GM23338 (cell line): ENCODE results near the gene RAD51B. TPM values are rescaled to one million over a fixed set of nuclear protein-coding genes. Genes with fewer than 3 reads are reported as not detected.

Experiments
- ATAC-seq: fragments of 200-7000 bp; cut with Tn5 transposase; 3 replicates; pipeline ENCODE4 v1.9.1; 2020
- DNase-seq: peaks from one replicate; pipeline ENCODE4 v3.0.0-alpha.2; 2015; ENCODE audit warnings: low spot score
- H2AFZ ChIP-seq: fragments of 200-600 bp; sonication (generic); 2 replicates; pipeline ENCODE4 v1.8.0; 2016; ENCODE audit warnings: antibody characterized with exemption, mild to moderate bottlenecking, moderate library complexity
- H3F3A ChIP-seq: fragments of 200-600 bp; sonication (generic); replicated peaks from 2 replicates; pipeline ENCODE4 v1.8.0; 2017; ENCODE audit warnings: antibody characterized with exemption, mixed run types, low read depth
- H3K27ac ChIP-seq: fragments of 200-600 bp; sonication (generic); 2 replicates; pipeline ENCODE4 v1.6.1; 2016; ENCODE audit warnings: low read depth
- H3K27me3 ChIP-seq: fragments of 200-600 bp; sonication (generic); 2 replicates; pipeline ENCODE4 v1.8.0; 2016; ENCODE audit warnings: mild to moderate bottlenecking, mixed run types, moderate library complexity; ENCODE audit not compliant: insufficient read depth
- H3K36me3 ChIP-seq: fragments of 200-600 bp; sonication (generic); 2 replicates; pipeline ENCODE4 v1.8.0; 2016; ENCODE audit warnings: mild to moderate bottlenecking; ENCODE audit not compliant: insufficient read depth
- H3K4me1 ChIP-seq: fragments of 200-600 bp; sonication (generic); 2 replicates; pipeline ENCODE4 v1.8.0; 2016; ENCODE audit warnings: mild to moderate bottlenecking, moderate library complexity; ENCODE audit not compliant: insufficient read depth
- H3K4me2 ChIP-seq: fragments of 200-600 bp; sonication (generic); 2 replicates; pipeline ENCODE4 v1.7.1; 2017; ENCODE audit warnings: mixed run types
- H3K4me3 ChIP-seq: fragments of 200-600 bp; sonication (generic); 2 replicates; pipeline ENCODE4 v1.6.1; 2016; ENCODE audit warnings: mixed run types
- H3K79me2 ChIP-seq: fragments of 200-600 bp; sonication (generic); replicated peaks from 2 replicates; pipeline ENCODE4 v1.8.0; 2017; ENCODE audit warnings: mild to moderate bottlenecking; ENCODE audit not compliant: insufficient read depth
- H3K9me2 ChIP-seq: fragments of 200-600 bp; sonication (generic); 2 replicates; pipeline ENCODE4 v1.8.0; 2017; ENCODE audit not compliant: insufficient read depth
- H4K20me1 ChIP-seq: fragments of 200-600 bp; sonication (generic); replicated peaks from 2 replicates; pipeline ENCODE4 v1.8.0; 2017; ENCODE audit warnings: mild to moderate bottlenecking; ENCODE audit not compliant: insufficient read depth
- H3K27ac Mint-ChIP-seq: 2 replicates; pipeline ENCODE4 v1.8.0; 2020; ENCODE audit warnings: inconsistent platforms, mild to moderate bottlenecking, moderate library complexity, mixed read lengths
- H3K27me3 Mint-ChIP-seq: 3 replicates; pipeline ENCODE4 v1.8.0; 2022; ENCODE audit warnings: low read depth, mild to moderate bottlenecking, moderate library complexity, mixed read lengths, inconsistent platforms; ENCODE audit not compliant: insufficient read depth, poor library complexity
- H3K36me3 Mint-ChIP-seq: 3 replicates; pipeline ENCODE4 v1.8.0; 2021; ENCODE audit warnings: low read depth, mild to moderate bottlenecking, inconsistent platforms, moderate library complexity, mixed read lengths
- H3K4me1 Mint-ChIP-seq: 3 replicates; pipeline ENCODE4 v1.8.0; 2020; ENCODE audit warnings: mild to moderate bottlenecking, inconsistent platforms, mixed read lengths
- H3K4me3 Mint-ChIP-seq: 3 replicates; pipeline ENCODE4 v1.8.0; 2021; ENCODE audit warnings: moderate library complexity, mild to moderate bottlenecking, inconsistent platforms, mixed read lengths
- H3K9me3 Mint-ChIP-seq: 3 replicates; pipeline ENCODE4 v1.8.0; 2020; ENCODE audit warnings: moderate library complexity, mild to moderate bottlenecking, inconsistent platforms, mixed read lengths
- CREB1 ChIP-seq: fragments of 250-450 bp; sonication (Bioruptor Pico); IDR thresholded peaks from 2 replicates; pipeline ENCODE4 v1.5.0; 2020; ENCODE audit warnings: low read depth, mild to moderate bottlenecking, moderate library complexity
- EZH2 ChIP-seq: fragments of 200-600 bp; sonication (generic); IDR thresholded peaks from one replicate; pipeline ENCODE4 v1.8.0; 2017; ENCODE audit warnings: antibody characterized with exemption, mild to moderate bottlenecking, low read depth; ENCODE audit not compliant: unreplicated experiment
- EZH2phosphoT487 ChIP-seq: fragments of 200-600 bp; sonication (generic); IDR thresholded peaks from one replicate; pipeline ENCODE4 v1.8.1; 2018; ENCODE audit warnings: antibody characterized with exemption; ENCODE audit not compliant: unreplicated experiment
- JUNB ChIP-seq: IDR thresholded peaks from one replicate; pipeline ENCODE4 v1.6.1; 2016; ENCODE audit warnings: antibody characterized with exemption; ENCODE audit not compliant: unreplicated experiment
- NANOG ChIP-seq: IDR thresholded peaks from 2 replicates; pipeline ENCODE4 v1.6.1; 2016; ENCODE audit warnings: antibody characterized with exemption, borderline replicate concordance
- POLR2AphosphoS5 ChIP-seq: IDR thresholded peaks from 2 replicates; pipeline ENCODE4 v1.6.1; 2016; ENCODE audit warnings: antibody characterized with exemption, low read depth
- STAT1 ChIP-seq: IDR thresholded peaks from one replicate; pipeline ENCODE4 v1.6.1; 2016; ENCODE audit warnings: antibody characterized with exemption; ENCODE audit not compliant: unreplicated experiment
- ZNF114 ChIP-seq: fragments of 250-450 bp; sonication (Bioruptor Pico); IDR thresholded peaks from 2 replicates; pipeline ENCODE4 v1.5.0; 2020; ENCODE audit warnings: mild to moderate bottlenecking, moderate library complexity
- ZNF331 ChIP-seq: fragments of 250-450 bp; sonication (Bioruptor Pico); IDR thresholded peaks from 2 replicates; pipeline ENCODE4 v1.5.0; 2020; ENCODE audit warnings: low read depth, mild to moderate bottlenecking, moderate library complexity
- polyA plus RNA-seq: library from polyadenylated mRNA; unstranded; fragments of >200 nt; fragmentation: Nextera tagmentation; extraction: Ambion mirVana; gene quantifications from 2 replicates; pipeline ENCODE4 v1.2.1, GENCODE V29; 2016
- total RNA-seq: library from RNA; depleted of rRNA; stranded (reverse); fragments of >200 nt; shearing (Covaris generic); gene quantifications from 2 replicates; pipeline ENCODE4 v1.2.3, GENCODE V29; 2014
- TF ChIP-seq, protein P1 (sequence below), 2 experiments: fragments of 200-600 bp in 1 of 2; sonication (generic) in 1 of 2; conservative IDR thresholded peaks; 2 replicates each; pipeline versions ENCODE4 v1.5.1 to v1.6.1; 2016 to 2017; ENCODE audit warnings: antibody characterized with exemption in 2 of 2, low read depth in 2 of 2, mild to moderate bottlenecking in 2 of 2, moderate library complexity in 1 of 2
- TF ChIP-seq, protein P2 (sequence below): IDR thresholded peaks from one replicate; pipeline ENCODE4 v1.6.1; 2018; ENCODE audit warnings: antibody characterized with exemption; ENCODE audit not compliant: unreplicated experiment
- TF ChIP-seq, protein P3 (sequence below): fragments of 250-450 bp; sonication (Bioruptor Pico); IDR thresholded peaks from 2 replicates; pipeline ENCODE4 v1.5.0; 2020; ENCODE audit warnings: mild to moderate bottlenecking, moderate library complexity
- TF ChIP-seq, protein P4 (sequence below): IDR thresholded peaks from 2 replicates; pipeline ENCODE4 v1.6.1; 2016; ENCODE audit warnings: antibody characterized with exemption

The RAD51B gene
- total and polyA plus RNA-seq, 2 experiments from 2014 or later: 15.7 to 29.1 TPM

DNA sequence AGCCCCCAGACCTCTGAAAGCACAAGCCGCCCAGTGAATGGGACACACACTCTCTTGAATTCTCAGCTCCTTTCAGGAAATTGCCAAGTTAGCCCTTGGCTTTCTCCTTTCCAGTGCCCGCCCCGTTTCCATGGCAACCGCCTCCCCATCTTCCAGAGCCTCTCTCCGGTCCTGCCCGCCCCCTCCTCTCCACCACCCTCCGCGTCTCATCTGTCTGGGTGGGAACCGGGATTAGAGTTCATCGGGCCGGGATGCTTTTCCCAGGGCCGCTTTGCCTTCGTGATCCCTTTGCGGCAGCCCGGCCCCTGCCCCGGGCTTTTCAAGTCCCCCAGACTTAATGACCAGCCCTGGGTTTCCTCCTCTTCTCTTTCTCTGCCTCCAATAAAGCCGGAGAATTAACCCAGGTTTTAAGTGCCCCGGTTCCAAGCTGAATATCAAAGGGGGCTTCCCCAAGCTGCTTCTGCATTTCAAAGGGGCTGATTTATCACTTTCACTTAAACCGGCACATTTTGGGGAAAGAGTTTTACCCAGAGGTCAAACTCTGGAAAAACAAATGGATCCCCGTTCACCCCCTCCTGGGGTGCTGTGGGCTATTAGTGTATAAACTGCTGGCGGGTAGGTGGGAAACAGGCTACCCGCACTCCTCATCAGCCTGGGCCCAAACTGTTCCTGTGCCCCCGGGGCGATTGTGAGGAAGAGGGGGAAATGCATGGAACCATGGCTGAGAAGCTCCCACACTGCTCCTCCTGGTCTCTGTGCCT, 871.6 kb downstream of the RAD51B start:
- H3K79me2 ChIP-seq: no peaks in the 10 kb centered on the region
- no peak overlapping the region for H3K4me2 ChIP-seq
- no peak overlapping the region for H3K27ac ChIP-seq
- H3K9me2 ChIP-seq: 0 out of 2 replicates have a peak, but pooled peaks cover 5% of the 10 kb centered on the region
- no peak overlapping the region for H2AFZ ChIP-seq
- H3K36me3 ChIP-seq: no peaks in the 10 kb centered on the region
- H3K27me3 ChIP-seq: no peaks in the 10 kb centered on the region
- Mint-ChIP-seq H3K27me3 (peaks cover 31% of the 10 kb centered on the region), H3K4me3 (no peak overlapping the region), H3K4me1 (peaks cover 39% of the 10 kb centered on the region), H3K9me3 (peaks cover 5% of the 10 kb centered on the region; the same call in 2 of the 3 replicates), H3K36me3 (peaks cover 6% of the 10 kb centered on the region; the same call in 2 of the 3 replicates), H3K27ac (no peak overlapping the region)
- no peaks in the 10 kb centered on the region for H3F3A ChIP-seq
- DNase-seq: peak; percentile 61
- TF ChIP-seq EZH2phosphoT487 (no peak), ZNF114 (CRISPR knock-in tag) (no peak), JUNB (no peak), STAT1 (no peak), NANOG (no peak), CREB1 (CRISPR knock-in tag) (no peak), ZNF331 (no peak), EZH2 (no peak), POLR2AphosphoS5 (no peak)
- TF ChIP-seq, protein P1, sequence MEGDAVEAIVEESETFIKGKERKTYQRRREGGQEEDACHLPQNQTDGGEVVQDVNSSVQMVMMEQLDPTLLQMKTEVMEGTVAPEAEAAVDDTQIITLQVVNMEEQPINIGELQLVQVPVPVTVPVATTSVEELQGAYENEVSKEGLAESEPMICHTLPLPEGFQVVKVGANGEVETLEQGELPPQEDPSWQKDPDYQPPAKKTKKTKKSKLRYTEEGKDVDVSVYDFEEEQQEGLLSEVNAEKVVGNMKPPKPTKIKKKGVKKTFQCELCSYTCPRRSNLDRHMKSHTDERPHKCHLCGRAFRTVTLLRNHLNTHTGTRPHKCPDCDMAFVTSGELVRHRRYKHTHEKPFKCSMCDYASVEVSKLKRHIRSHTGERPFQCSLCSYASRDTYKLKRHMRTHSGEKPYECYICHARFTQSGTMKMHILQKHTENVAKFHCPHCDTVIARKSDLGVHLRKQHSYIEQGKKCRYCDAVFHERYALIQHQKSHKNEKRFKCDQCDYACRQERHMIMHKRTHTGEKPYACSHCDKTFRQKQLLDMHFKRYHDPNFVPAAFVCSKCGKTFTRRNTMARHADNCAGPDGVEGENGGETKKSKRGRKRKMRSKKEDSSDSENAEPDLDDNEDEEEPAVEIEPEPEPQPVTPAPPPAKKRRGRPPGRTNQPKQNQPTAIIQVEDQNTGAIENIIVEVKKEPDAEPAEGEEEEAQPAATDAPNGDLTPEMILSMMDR (conservative IDR thresholded peaks at IDR 0.05; ENCODE audit: low read depth in 2 of 2): no peak
- TF ChIP-seq, protein P2, sequence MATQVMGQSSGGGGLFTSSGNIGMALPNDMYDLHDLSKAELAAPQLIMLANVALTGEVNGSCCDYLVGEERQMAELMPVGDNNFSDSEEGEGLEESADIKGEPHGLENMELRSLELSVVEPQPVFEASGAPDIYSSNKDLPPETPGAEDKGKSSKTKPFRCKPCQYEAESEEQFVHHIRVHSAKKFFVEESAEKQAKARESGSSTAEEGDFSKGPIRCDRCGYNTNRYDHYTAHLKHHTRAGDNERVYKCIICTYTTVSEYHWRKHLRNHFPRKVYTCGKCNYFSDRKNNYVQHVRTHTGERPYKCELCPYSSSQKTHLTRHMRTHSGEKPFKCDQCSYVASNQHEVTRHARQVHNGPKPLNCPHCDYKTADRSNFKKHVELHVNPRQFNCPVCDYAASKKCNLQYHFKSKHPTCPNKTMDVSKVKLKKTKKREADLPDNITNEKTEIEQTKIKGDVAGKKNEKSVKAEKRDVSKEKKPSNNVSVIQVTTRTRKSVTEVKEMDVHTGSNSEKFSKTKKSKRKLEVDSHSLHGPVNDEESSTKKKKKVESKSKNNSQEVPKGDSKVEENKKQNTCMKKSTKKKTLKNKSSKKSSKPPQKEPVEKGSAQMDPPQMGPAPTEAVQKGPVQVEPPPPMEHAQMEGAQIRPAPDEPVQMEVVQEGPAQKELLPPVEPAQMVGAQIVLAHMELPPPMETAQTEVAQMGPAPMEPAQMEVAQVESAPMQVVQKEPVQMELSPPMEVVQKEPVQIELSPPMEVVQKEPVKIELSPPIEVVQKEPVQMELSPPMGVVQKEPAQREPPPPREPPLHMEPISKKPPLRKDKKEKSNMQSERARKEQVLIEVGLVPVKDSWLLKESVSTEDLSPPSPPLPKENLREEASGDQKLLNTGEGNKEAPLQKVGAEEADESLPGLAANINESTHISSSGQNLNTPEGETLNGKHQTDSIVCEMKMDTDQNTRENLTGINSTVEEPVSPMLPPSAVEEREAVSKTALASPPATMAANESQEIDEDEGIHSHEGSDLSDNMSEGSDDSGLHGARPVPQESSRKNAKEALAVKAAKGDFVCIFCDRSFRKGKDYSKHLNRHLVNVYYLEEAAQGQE: no peak
- TF ChIP-seq, protein P3, sequence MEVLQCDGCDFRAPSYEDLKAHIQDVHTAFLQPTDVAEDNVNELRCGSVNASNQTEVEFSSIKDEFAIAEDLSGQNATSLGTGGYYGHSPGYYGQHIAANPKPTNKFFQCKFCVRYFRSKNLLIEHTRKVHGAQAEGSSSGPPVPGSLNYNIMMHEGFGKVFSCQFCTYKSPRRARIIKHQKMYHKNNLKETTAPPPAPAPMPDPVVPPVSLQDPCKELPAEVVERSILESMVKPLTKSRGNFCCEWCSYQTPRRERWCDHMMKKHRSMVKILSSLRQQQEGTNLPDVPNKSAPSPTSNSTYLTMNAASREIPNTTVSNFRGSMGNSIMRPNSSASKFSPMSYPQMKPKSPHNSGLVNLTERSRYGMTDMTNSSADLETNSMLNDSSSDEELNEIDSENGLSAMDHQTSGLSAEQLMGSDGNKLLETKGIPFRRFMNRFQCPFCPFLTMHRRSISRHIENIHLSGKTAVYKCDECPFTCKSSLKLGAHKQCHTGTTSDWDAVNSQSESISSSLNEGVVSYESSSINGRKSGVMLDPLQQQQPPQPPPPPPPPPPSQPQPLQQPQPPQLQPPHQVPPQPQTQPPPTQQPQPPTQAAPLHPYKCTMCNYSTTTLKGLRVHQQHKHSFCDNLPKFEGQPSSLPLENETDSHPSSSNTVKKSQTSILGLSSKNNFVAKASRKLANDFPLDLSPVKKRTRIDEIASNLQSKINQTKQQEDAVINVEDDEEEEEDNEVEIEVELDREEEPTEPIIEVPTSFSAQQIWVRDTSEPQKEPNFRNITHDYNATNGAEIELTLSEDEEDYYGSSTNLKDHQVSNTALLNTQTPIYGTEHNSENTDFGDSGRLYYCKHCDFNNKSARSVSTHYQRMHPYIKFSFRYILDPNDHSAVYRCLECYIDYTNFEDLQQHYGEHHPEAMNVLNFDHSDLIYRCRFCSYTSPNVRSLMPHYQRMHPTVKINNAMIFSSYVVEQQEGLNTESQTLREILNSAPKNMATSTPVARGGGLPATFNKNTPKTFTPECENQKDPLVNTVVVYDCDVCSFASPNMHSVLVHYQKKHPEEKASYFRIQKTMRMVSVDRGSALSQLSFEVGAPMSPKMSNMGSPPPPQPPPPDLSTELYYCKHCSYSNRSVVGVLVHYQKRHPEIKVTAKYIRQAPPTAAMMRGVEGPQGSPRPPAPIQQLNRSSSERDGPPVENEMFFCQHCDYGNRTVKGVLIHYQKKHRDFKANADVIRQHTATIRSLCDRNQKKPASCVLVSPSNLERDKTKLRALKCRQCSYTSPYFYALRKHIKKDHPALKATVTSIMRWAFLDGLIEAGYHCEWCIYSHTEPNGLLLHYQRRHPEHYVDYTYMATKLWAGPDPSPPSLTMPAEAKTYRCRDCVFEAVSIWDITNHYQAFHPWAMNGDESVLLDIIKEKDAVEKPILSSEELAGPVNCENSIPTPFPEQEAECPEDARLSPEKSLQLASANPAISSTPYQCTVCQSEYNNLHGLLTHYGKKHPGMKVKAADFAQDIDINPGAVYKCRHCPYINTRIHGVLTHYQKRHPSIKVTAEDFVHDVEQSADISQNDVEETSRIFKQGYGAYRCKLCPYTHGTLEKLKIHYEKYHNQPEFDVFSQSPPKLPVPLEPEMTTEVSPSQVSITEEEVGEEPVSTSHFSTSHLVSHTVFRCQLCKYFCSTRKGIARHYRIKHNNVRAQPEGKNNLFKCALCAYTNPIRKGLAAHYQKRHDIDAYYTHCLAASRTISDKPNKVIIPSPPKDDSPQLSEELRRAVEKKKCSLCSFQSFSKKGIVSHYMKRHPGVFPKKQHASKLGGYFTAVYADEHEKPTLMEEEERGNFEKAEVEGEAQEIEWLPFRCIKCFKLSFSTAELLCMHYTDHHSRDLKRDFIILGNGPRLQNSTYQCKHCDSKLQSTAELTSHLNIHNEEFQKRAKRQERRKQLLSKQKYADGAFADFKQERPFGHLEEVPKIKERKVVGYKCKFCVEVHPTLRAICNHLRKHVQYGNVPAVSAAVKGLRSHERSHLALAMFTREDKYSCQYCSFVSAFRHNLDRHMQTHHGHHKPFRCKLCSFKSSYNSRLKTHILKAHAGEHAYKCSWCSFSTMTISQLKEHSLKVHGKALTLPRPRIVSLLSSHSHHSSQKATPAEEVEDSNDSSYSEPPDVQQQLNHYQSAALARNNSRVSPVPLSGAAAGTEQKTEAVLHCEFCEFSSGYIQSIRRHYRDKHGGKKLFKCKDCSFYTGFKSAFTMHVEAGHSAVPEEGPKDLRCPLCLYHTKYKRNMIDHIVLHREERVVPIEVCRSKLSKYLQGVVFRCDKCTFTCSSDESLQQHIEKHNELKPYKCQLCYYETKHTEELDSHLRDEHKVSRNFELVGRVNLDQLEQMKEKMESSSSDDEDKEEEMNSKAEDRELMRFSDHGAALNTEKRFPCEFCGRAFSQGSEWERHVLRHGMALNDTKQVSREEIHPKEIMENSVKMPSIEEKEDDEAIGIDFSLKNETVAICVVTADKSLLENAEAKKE: no peak
- TF ChIP-seq, protein P4, sequence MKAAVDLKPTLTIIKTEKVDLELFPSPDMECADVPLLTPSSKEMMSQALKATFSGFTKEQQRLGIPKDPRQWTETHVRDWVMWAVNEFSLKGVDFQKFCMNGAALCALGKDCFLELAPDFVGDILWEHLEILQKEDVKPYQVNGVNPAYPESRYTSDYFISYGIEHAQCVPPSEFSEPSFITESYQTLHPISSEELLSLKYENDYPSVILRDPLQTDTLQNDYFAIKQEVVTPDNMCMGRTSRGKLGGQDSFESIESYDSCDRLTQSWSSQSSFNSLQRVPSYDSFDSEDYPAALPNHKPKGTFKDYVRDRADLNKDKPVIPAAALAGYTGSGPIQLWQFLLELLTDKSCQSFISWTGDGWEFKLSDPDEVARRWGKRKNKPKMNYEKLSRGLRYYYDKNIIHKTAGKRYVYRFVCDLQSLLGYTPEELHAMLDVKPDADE: no peak
- H3K4me1 ChIP-seq: peaks cover 15% of the 10 kb centered on the region
- H4K20me1 ChIP-seq: no peaks in the 10 kb centered on the region
- ATAC-seq: peak; percentile 48
- no peak overlapping the region for H3K4me3 ChIP-seq
